ENCODE measurements around the gene IL17A.

Gene IL17A

DNA sequence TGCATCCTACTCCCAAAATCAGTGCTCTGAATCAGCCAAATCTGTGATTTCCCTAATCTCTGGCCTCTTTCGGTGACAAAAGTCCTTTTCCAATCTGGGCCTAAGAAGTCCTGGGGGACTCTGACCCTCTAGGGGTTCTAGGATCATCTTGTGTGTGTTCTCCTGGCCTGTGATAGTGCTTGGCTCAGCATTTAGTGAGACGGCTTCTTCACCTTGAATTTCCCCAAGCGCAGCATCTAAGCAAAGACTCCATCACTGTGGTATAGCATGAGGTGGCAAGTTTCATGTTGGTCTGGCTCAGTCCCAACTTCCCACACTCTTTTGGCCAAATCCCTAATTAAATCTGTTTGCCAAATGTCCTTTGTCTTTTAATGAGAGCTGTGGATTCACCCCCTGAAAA is 12.1 kb upstream of the IL17A start:
- no peak for TF ChIP-seq NFIC (IDR thresholded peaks at IDR 0.05)
- TF ChIP-seq CEBPB (IDR thresholded peaks at IDR 0.05), result no peak
- no peak for TF ChIP-seq EP300 (IDR thresholded peaks at IDR 0.05; ENCODE audit: borderline replicate concordance)

GRCh38 chr6:52176550-52176949 is 9.6 kb upstream of the IL17A start:
- TF ChIP-seq TAF1 (IDR thresholded peaks at IDR 0.05; ENCODE audit: low read depth) (no peak), EP300 (IDR thresholded peaks at IDR 0.05; ENCODE audit: borderline replicate concordance) (no peak), TCF12 (IDR thresholded peaks at IDR 0.05; ENCODE audit: low read depth) (no peak), TEAD4 (IDR thresholded peaks at IDR 0.05) (no peak), YY1 (IDR thresholded peaks at IDR 0.05; ENCODE audit: low read depth) (no peak), ZBTB7A (IDR thresholded peaks at IDR 0.05; ENCODE audit: low read depth) (no peak), CEBPB (IDR thresholded peaks at IDR 0.05) (no peak), CREB1 (IDR thresholded peaks at IDR 0.05; ENCODE audit: low read depth) (no peak), MAX (IDR thresholded peaks at IDR 0.05) (no peak), NFIC (IDR thresholded peaks at IDR 0.05) (no peak), USF1 (IDR thresholded peaks at IDR 0.05) (no peak), EGR1 (IDR thresholded peaks at IDR 0.05) (no peak)
- TF ChIP-seq, protein P1, sequence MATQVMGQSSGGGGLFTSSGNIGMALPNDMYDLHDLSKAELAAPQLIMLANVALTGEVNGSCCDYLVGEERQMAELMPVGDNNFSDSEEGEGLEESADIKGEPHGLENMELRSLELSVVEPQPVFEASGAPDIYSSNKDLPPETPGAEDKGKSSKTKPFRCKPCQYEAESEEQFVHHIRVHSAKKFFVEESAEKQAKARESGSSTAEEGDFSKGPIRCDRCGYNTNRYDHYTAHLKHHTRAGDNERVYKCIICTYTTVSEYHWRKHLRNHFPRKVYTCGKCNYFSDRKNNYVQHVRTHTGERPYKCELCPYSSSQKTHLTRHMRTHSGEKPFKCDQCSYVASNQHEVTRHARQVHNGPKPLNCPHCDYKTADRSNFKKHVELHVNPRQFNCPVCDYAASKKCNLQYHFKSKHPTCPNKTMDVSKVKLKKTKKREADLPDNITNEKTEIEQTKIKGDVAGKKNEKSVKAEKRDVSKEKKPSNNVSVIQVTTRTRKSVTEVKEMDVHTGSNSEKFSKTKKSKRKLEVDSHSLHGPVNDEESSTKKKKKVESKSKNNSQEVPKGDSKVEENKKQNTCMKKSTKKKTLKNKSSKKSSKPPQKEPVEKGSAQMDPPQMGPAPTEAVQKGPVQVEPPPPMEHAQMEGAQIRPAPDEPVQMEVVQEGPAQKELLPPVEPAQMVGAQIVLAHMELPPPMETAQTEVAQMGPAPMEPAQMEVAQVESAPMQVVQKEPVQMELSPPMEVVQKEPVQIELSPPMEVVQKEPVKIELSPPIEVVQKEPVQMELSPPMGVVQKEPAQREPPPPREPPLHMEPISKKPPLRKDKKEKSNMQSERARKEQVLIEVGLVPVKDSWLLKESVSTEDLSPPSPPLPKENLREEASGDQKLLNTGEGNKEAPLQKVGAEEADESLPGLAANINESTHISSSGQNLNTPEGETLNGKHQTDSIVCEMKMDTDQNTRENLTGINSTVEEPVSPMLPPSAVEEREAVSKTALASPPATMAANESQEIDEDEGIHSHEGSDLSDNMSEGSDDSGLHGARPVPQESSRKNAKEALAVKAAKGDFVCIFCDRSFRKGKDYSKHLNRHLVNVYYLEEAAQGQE (IDR thresholded peaks at IDR 0.05; ENCODE audit: low read depth), result no peak

DNA sequence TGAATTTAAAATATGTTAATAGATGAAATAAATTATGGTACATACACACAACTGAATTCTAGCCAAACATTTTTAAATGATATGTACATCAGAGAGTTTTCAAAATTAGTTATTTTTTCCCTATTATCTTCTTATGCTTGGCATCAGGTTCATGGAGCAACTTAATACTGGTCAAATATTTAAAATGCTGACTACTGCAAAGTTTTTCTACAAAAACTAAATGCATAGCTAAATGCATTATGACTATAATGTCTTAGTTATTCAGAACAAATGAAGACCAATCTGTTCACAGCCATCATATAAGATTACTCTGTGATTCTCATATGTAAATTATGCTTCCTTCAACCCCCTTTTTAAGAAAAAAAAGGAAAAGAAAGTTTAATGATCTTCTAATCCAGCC is 8.2 kb upstream of the IL17A start:
- TF ChIP-seq TEAD4 (IDR thresholded peaks at IDR 0.05), result no peak
- TF ChIP-seq FOXM1 (IDR thresholded peaks at IDR 0.05; ENCODE audit: borderline replicate concordance, low read depth), result no peak
- no peak for TF ChIP-seq CEBPB (IDR thresholded peaks at IDR 0.05)
- TF ChIP-seq EGR1 (IDR thresholded peaks at IDR 0.05), result no peak
- no peak for TF ChIP-seq TAF1 (IDR thresholded peaks at IDR 0.05; ENCODE audit: low read depth)
- TF ChIP-seq TCF12 (IDR thresholded peaks at IDR 0.05; ENCODE audit: low read depth), result no peak
- no peak for TF ChIP-seq NFIC (IDR thresholded peaks at IDR 0.05)
- no peak for TF ChIP-seq CREB1 (IDR thresholded peaks at IDR 0.05; ENCODE audit: low read depth)
- TF ChIP-seq EP300 (IDR thresholded peaks at IDR 0.05; ENCODE audit: borderline replicate concordance), result no peak
- TF ChIP-seq, protein P1 (IDR thresholded peaks at IDR 0.05; ENCODE audit: low read depth), result no peak
- TF ChIP-seq MAX (IDR thresholded peaks at IDR 0.05), result no peak
- no peak for TF ChIP-seq RAD21 (IDR thresholded peaks at IDR 0.05; ENCODE audit: low read depth)
- no peak for TF ChIP-seq ZBTB7A (IDR thresholded peaks at IDR 0.05; ENCODE audit: low read depth)
- no peak for TF ChIP-seq USF1 (IDR thresholded peaks at IDR 0.05)
- TF ChIP-seq YY1 (IDR thresholded peaks at IDR 0.05; ENCODE audit: low read depth), result no peak

GRCh38 chr6:52180787-52181558 is 5.2 kb upstream of the IL17A start:
- TF ChIP-seq MAX (IDR thresholded peaks at IDR 0.05) (no peak), NFIC (IDR thresholded peaks at IDR 0.05) (no peak), FOXM1 (IDR thresholded peaks at IDR 0.05; ENCODE audit: borderline replicate concordance, low read depth) (no peak), ZBTB7A (IDR thresholded peaks at IDR 0.05; ENCODE audit: low read depth) (no peak), EGR1 (IDR thresholded peaks at IDR 0.05) (no peak), USF1 (IDR thresholded peaks at IDR 0.05) (no peak), TCF12 (IDR thresholded peaks at IDR 0.05; ENCODE audit: low read depth) (no peak), TAF1 (IDR thresholded peaks at IDR 0.05; ENCODE audit: low read depth) (no peak), YY1 (IDR thresholded peaks at IDR 0.05; ENCODE audit: low read depth) (no peak), CEBPB (IDR thresholded peaks at IDR 0.05) (no peak), EP300 (IDR thresholded peaks at IDR 0.05; ENCODE audit: borderline replicate concordance) (no peak), CREB1 (IDR thresholded peaks at IDR 0.05; ENCODE audit: low read depth) (no peak), RAD21 (IDR thresholded peaks at IDR 0.05; ENCODE audit: low read depth) (no peak), TEAD4 (IDR thresholded peaks at IDR 0.05) (no peak)
- TF ChIP-seq, protein P1 (IDR thresholded peaks at IDR 0.05; ENCODE audit: low read depth), result no peak

Measured in Ishikawa (cell line).